ENCODE measurements around the gene PCMT1. TPM values are rescaled to one million over a fixed set of nuclear protein-coding genes. Genes with fewer than 3 reads are reported as not detected.

Gene PCMT1
- total and polyA plus RNA-seq, 2 of the 13 experiments (the other 11 are each of a cell fraction or from before 2014, with no cell fraction given), result 112 to 169 TPM

- TF ChIP-seq THRA (CRISPR knock-in tag; IDR thresholded peaks at IDR 0.05; ENCODE audit: borderline replicate concordance) (no peak), TEF (CRISPR knock-in tag; IDR thresholded peaks at IDR 0.05) (no peak)
Observed at GRCh38 chr6:149855741-149856140, 106.2 kb downstream of the PCMT1 start (continued).

- Histone ChIP-seq H3K9ac (ENCODE audit: insufficient read depth, low read depth, low read length) (no peak overlapping the region), H3K79me2 (ENCODE audit: insufficient read depth, low read length) (peaks cover 25% of the 10 kb centered on the region)
- intact Hi-C loops (cut with micrococcal nuclease; ENCODE audit: unreplicated experiment), result no loop called here
Observed at GRCh38 chr6:149856256-149856994, 106.9 kb downstream of the PCMT1 start.

More at GRCh38 chr6:149856256-149856994, 106.9 kb downstream of the PCMT1 start:
- Histone ChIP-seq H2AFZ (ENCODE audit: low read length) (no peak overlapping the region), H3K27me3 (ENCODE audit: control insufficient read depth in 1 of 2, insufficient read depth in 2 of 2, low read length in 2 of 2) (no peaks in the 10 kb centered on the region), H3K9me3 (ENCODE audit: low read length) (no peaks in the 10 kb centered on the region), H3K36me3 (replicated peaks in 1 of 2; ENCODE audit: control insufficient read depth in 1 of 2, insufficient read depth in 2 of 2, low read length in 2 of 2) (peaks cover 0 to 11% of the 10 kb centered on the region in 2 experiments; a peak in 1 of 5 replicates), H3K4me3 (replicated peaks in 1 of 3; ENCODE audit: insufficient read depth in 1 of 3, low read depth in 2 of 3, low read length in 3 of 3) (no peak overlapping the region), H3K27ac (ENCODE audit: extremely low read length, insufficient read depth, low read length) (no peak overlapping the region), H3K4me2 (ENCODE audit: low read depth, low read length) (no peak overlapping the region), H3K4me1 (ENCODE audit: insufficient read depth, low read length) (peaks cover 64% of the 10 kb centered on the region), H4K20me1 (ENCODE audit: insufficient read depth, low read length) (peaks cover 19% of the 10 kb centered on the region; the same call in 1 of the 2 replicates)
- BruUV-seq (replicated peaks), result no TSS peak
- no peak for TF ChIP-seq FIP1L1 (IDR thresholded peaks at IDR 0.05; ENCODE audit: borderline replicate concordance, insufficient read depth, low read depth, low read length)
- no peak for TF ChIP-seq ZNF672 (CRISPR knock-in tag; IDR thresholded peaks at IDR 0.05)
- TF ChIP-seq DNMT1 (CRISPR knock-in tag; IDR thresholded peaks at IDR 0.05), result no peak
- no peak for TF ChIP-seq ZNF564 (CRISPR knock-in tag; IDR thresholded peaks at IDR 0.05)
- no peak for TF ChIP-seq THYN1 (CRISPR knock-in tag; IDR thresholded peaks at IDR 0.05; ENCODE audit: borderline replicate concordance, low read depth)
- 95% methylated on average over 10 of the region's 10 CpGs for WGBS (ENCODE audit: low lambda C conversion rate)
- CTCF ChIA-PET (ENCODE audit: low intra/inter-chr PET ratio, low total read pairs), result interaction anchor here (1.4 kb wide), 1 partner anchor 16 kb away, joined by 3 read pairs; no protein-coding TSS in a partner anchor
- DNase-seq (ENCODE audit: low spot score) (no peak), ATAC-seq (no peak), FAIRE-seq (no peak)
- in situ Hi-C loops (cut with HindIII; ENCODE audit: extremely low pct_ligation_motif_present, low pct_unique_long_range_greater_than_20kb), result no loop called here
- POLR2A ChIA-PET, result no interaction called here
